ENCODE measurements around the gene IL22. TPM values are rescaled to one million over a fixed set of nuclear protein-coding genes. Genes with fewer than 3 reads are reported as not detected.

IL22 gene
- total RNA-seq, 1 experiment from 2014 or later, result not detected

DNA sequence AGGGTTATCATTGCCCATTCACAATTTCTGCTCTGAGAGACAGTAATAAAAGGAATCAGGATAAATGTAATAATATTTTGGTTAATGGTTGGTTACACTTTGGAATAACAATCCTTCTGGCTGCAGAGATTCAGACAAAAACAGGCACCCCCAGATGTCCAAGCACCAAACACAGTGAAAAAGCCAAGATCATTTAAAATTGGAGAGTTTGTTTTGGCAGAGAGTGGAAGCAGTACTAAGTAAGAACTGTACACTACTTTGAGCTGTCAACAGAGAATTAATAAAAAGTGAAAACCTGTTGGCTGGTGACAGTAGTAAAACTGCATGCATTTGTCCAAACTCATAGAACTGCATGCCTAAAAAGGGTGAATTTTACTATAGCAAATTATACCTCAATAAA is 15.6 kb upstream of the IL22 start:
- H3K27ac ChIP-seq (ENCODE audit: low read depth, low read length), result no peak overlapping the region
- H3K9me2 ChIP-seq (ENCODE audit: insufficient read depth), result peaks cover 2% of the 10 kb centered on the region; the same call in 1 of the 2 replicates
- H3K36me3 ChIP-seq (ENCODE audit: control insufficient read depth in 1 of 2, insufficient read depth in 2 of 2, low read length in 2 of 2), result no peaks in the 10 kb centered on the region
- intact Hi-C loops (cut with micrococcal nuclease), result no loop called here
- H4K20me1 ChIP-seq (ENCODE audit: insufficient read depth), result no peaks in the 10 kb centered on the region
- H3K9me3 ChIP-seq (ENCODE audit: control insufficient read depth in 1 of 2, insufficient read depth in 1 of 2, low read depth in 1 of 2, low read length in 2 of 2), result no peaks in the 10 kb centered on the region
- H2AFZ ChIP-seq (ENCODE audit: low read depth, low read length, poor library complexity, severe bottlenecking), result no peak overlapping the region
- H3K4me3 ChIP-seq (replicated peaks in 1 of 2; ENCODE audit: low read depth in 1 of 2, low read length in 2 of 2), result no peak overlapping the region
- no peak overlapping the region for H3K9ac ChIP-seq (ENCODE audit: low read length)
- H3K4me1 ChIP-seq (ENCODE audit: control insufficient read depth in 1 of 2, insufficient read depth in 2 of 2, low read length in 2 of 2), result no peaks in the 10 kb centered on the region
- ChIA-PET POLR2A (no interaction called here), RAD21 (ENCODE audit: low non-redundant PET in 1 of 2, low total read pairs in 2 of 2, uncharacterized antibody in 2 of 2, unreplicated experiment in 2 of 2) (no interaction called here), CTCF (no interaction called here)
- no peaks in the 10 kb centered on the region for H3K27me3 ChIP-seq (ENCODE audit: insufficient read depth, low read length)
- DNase-seq (ENCODE audit: low read depth, low spot score), result no peak
- H3K4me2 ChIP-seq (ENCODE audit: low read length), result no peak overlapping the region
- TF ChIP-seq, protein P1, sequence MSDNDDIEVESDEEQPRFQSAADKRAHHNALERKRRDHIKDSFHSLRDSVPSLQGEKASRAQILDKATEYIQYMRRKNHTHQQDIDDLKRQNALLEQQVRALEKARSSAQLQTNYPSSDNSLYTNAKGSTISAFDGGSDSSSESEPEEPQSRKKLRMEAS (IDR thresholded peaks at IDR 0.05), result no peak
- TF ChIP-seq EGR1 (IDR thresholded peaks at IDR 0.05; ENCODE audit: low read depth) (no peak), TCF7L2 (IDR thresholded peaks at IDR 0.05; ENCODE audit: borderline replicate concordance, extremely low read depth, insufficient read depth, insufficient read length) (no peak), CEBPB (IDR thresholded peaks at IDR 0.05; ENCODE audit: low read depth) (no peak), FOSL1 (IDR thresholded peaks at IDR 0.05; ENCODE audit: low read depth) (no peak), SP1 (IDR thresholded peaks at IDR 0.05; ENCODE audit: low read depth) (no peak), YY1 (IDR thresholded peaks at IDR 0.05; ENCODE audit: extremely low read depth, insufficient replicate concordance, low read depth, low read length) (no peak), EZH2phosphoT487 (IDR thresholded peaks at IDR 0.05; ENCODE audit: borderline replicate concordance) (no peak), SRF (IDR thresholded peaks at IDR 0.05; ENCODE audit: low read depth) (no peak), ZFX (IDR thresholded peaks at IDR 0.05) (no peak), POLR2AphosphoS5 (IDR thresholded peaks at IDR 0.05; ENCODE audit: low read depth, low read length) (no peak)
- TF ChIP-seq, protein P2, sequence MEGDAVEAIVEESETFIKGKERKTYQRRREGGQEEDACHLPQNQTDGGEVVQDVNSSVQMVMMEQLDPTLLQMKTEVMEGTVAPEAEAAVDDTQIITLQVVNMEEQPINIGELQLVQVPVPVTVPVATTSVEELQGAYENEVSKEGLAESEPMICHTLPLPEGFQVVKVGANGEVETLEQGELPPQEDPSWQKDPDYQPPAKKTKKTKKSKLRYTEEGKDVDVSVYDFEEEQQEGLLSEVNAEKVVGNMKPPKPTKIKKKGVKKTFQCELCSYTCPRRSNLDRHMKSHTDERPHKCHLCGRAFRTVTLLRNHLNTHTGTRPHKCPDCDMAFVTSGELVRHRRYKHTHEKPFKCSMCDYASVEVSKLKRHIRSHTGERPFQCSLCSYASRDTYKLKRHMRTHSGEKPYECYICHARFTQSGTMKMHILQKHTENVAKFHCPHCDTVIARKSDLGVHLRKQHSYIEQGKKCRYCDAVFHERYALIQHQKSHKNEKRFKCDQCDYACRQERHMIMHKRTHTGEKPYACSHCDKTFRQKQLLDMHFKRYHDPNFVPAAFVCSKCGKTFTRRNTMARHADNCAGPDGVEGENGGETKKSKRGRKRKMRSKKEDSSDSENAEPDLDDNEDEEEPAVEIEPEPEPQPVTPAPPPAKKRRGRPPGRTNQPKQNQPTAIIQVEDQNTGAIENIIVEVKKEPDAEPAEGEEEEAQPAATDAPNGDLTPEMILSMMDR (IDR thresholded peaks at IDR 0.05 in 2 of 3, conservative IDR thresholded peaks at IDR 0.05 in 1 of 3; ENCODE audit: borderline replicate concordance in 1 of 3, insufficient read depth in 1 of 3, low read depth in 2 of 3, low read length in 2 of 3), result no peak
- no peaks in the 10 kb centered on the region for H3K79me2 ChIP-seq (ENCODE audit: insufficient read depth, low read length)
- ATAC-seq, result no peak
- BruUV-seq (replicated peaks), result no TSS peak
